SU-DHL-6 (cell line): ENCODE data around the gene GINS1.

Source experiments
- H2AFZ ChIP-seq: fragments of 200-600 bp; sonication (generic); 2 replicates; pipeline ENCODE4 v1.6.1; 2014; ENCODE audit warnings: low read depth, mild to moderate bottlenecking, moderate library complexity, mixed read lengths, antibody characterized with exemption, low read length; ENCODE audit not compliant: severe bottlenecking
- H3F3A ChIP-seq: fragments of 200-600 bp; shearing (Covaris generic); 2 replicates; pipeline ENCODE4 v1.6.0; 2016; ENCODE audit warnings: antibody characterized with exemption, mild to moderate bottlenecking; ENCODE audit not compliant: insufficient read depth
- H3K27ac ChIP-seq: fragments of 200-600 bp; sonication (generic); 2 replicates; pipeline ENCODE4 v1.5.1; 2016; ENCODE audit warnings: low read depth, mild to moderate bottlenecking, low read length, moderate library complexity, mixed read lengths
- H3K27me3 ChIP-seq: fragments of 200-600 bp; sonication (generic), shearing (Covaris generic); 2 replicates; pipeline ENCODE4 v1.6.0; 2014; ENCODE audit warnings: mild to moderate bottlenecking, low read length
- H3K36me3 ChIP-seq: fragments of 200-600 bp; sonication (generic); 2 replicates; pipeline ENCODE4 v1.6.1; 2014; ENCODE audit warnings: mild to moderate bottlenecking, low read length, mixed read lengths
- H3K4me2 ChIP-seq: fragments of 300-600, 200-600 bp; shearing (Covaris generic), sonication (generic); 2 replicates; pipeline ENCODE4 v1.6.0; 2014; ENCODE audit warnings: low read length, low read depth, mild to moderate bottlenecking; ENCODE audit not compliant: poor library complexity, severe bottlenecking
- H3K4me3 ChIP-seq: fragments of 200-600 bp; sonication (generic); 2 replicates; pipeline ENCODE4 v1.5.1; 2014; ENCODE audit warnings: antibody characterized with exemption, low read length, mild to moderate bottlenecking, mixed read lengths; ENCODE audit not compliant: insufficient read depth, poor library complexity, severe bottlenecking
- H3K79me2 ChIP-seq: fragments of 200-600 bp; sonication (generic); 2 replicates; pipeline ENCODE4 v1.6.1; 2014; ENCODE audit warnings: mild to moderate bottlenecking, low read length, moderate library complexity; ENCODE audit not compliant: insufficient read depth
- H3K9ac ChIP-seq: fragments of 200-600 bp; sonication (generic); 2 replicates; pipeline ENCODE4 v1.7.0; 2014; ENCODE audit warnings: mild to moderate bottlenecking, low read length
- H3K9me2 ChIP-seq: fragments of 200-600 bp; sonication (generic); replicated peaks from 2 replicates; pipeline ENCODE4 v1.6.1; 2014; ENCODE audit warnings: low read length; ENCODE audit not compliant: insufficient read depth
- H3K9me3 ChIP-seq: fragments of 200-600 bp; sonication (generic); 2 replicates; pipeline ENCODE4 v1.6.1; 2014; ENCODE audit warnings: low read length, mixed read lengths; ENCODE audit not compliant: insufficient read depth
- H4K20me1 ChIP-seq: fragments of 200-600 bp; sonication (generic); 2 replicates; pipeline ENCODE4 v1.6.1; 2014; ENCODE audit warnings: low read depth, mild to moderate bottlenecking, antibody characterized with exemption, low read length, moderate library complexity, mixed read lengths
- EZH2phosphoT487 ChIP-seq: fragments of 200-600 bp; sonication (generic), shearing (Covaris generic); conservative IDR thresholded peaks from 2 replicates; pipeline ENCODE4 v1.6.1; 2018; ENCODE audit warnings: mild to moderate bottlenecking, antibody characterized with exemption, low read length, moderate library complexity, mixed read lengths
- TF ChIP-seq, protein P1 (sequence below): fragments of 200-600 bp; sonication (generic); IDR thresholded peaks from one replicate; pipeline ENCODE4 v1.5.1; 2017; ENCODE audit warnings: antibody characterized with exemption, mild to moderate bottlenecking, low read length, moderate library complexity; ENCODE audit not compliant: insufficient read depth, poor library complexity, severe bottlenecking

GINS1 gene

GRCh38 chr20:25407311-25408169, at the start of gene GINS1:
GINS1 (plus strand) TSS chr20:25407673; CDS start chr20:25407821, 148 bp downstream.
- no peaks in the 10 kb centered on the region for H4K20me1 ChIP-seq
- H3K9me3 ChIP-seq = peaks cover 12% of the 10 kb centered on the region; the same call in 1 of the 2 replicates
- H3K27ac ChIP-seq = peak within 1 kb of the TSS; percentile 52
- peak within 1 kb of the TSS; percentile 95 for H2AFZ ChIP-seq
- H3K79me2 ChIP-seq = peaks cover 42% of the 10 kb centered on the region
- peak within 1 kb of the TSS; percentile 85 for H3K9ac ChIP-seq
- H3K4me2 ChIP-seq = peak within 1 kb of the TSS; percentile 80
- no peaks in the 10 kb centered on the region for H3K27me3 ChIP-seq
- no peaks in the 10 kb centered on the region for H3F3A ChIP-seq
- no peaks in the 10 kb centered on the region; the same call in 1 of the 2 replicates for H3K36me3 ChIP-seq
- no peaks in the 10 kb centered on the region for H3K9me2 ChIP-seq
- TF ChIP-seq EZH2phosphoT487 = no peak
- TF ChIP-seq, protein P1, sequence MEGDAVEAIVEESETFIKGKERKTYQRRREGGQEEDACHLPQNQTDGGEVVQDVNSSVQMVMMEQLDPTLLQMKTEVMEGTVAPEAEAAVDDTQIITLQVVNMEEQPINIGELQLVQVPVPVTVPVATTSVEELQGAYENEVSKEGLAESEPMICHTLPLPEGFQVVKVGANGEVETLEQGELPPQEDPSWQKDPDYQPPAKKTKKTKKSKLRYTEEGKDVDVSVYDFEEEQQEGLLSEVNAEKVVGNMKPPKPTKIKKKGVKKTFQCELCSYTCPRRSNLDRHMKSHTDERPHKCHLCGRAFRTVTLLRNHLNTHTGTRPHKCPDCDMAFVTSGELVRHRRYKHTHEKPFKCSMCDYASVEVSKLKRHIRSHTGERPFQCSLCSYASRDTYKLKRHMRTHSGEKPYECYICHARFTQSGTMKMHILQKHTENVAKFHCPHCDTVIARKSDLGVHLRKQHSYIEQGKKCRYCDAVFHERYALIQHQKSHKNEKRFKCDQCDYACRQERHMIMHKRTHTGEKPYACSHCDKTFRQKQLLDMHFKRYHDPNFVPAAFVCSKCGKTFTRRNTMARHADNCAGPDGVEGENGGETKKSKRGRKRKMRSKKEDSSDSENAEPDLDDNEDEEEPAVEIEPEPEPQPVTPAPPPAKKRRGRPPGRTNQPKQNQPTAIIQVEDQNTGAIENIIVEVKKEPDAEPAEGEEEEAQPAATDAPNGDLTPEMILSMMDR = no peak
- peak within 1 kb of the TSS; percentile 89 for H3K4me3 ChIP-seq

- H3K9me3 ChIP-seq = no peaks in the 10 kb centered on the region
- TF ChIP-seq, protein P1 = no peak
- TF ChIP-seq EZH2phosphoT487 = no peak
- H3K9ac ChIP-seq = no peak overlapping the region
- H3K4me3 ChIP-seq = no peak overlapping the region
- no peak overlapping the region for H3K27ac ChIP-seq
- H4K20me1 ChIP-seq = no peaks in the 10 kb centered on the region
- H3K36me3 ChIP-seq = no peaks in the 10 kb centered on the region
- no peaks in the 10 kb centered on the region for H3F3A ChIP-seq
- H3K4me2 ChIP-seq = no peak overlapping the region
- no peaks in the 10 kb centered on the region for H3K79me2 ChIP-seq
- H3K9me2 ChIP-seq = no peaks in the 10 kb centered on the region
- no peaks in the 10 kb centered on the region for H3K27me3 ChIP-seq
- no peak overlapping the region for H2AFZ ChIP-seq
Measured at GRCh38 chr20:25360631-25361286, 46.7 kb upstream of the GINS1 start.

DNA sequence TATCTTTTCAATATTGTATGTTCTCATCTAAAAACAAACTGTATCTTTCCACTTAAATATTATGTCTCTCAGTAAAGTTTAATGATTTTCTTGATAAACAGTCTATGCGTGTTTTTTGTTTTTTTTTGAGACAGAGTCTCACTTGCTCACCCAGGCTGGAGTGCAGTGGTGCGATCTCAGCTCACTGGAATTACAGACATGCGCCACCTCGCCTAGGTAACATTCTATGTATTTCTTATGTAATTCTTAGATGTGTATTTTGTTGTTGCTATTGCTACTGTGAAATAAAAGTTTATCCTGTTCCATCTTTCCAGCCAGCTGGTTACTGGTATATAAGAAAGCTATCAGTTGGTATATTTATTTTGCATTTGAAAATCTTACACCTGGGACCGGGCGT, 46.2 kb upstream of the GINS1 start:
- Histone ChIP-seq H3K27me3 (no peaks in the 10 kb centered on the region), H3K9ac (no peak overlapping the region), H3K9me3 (no peaks in the 10 kb centered on the region), H4K20me1 (no peaks in the 10 kb centered on the region), H3K27ac (no peak overlapping the region), H3F3A (no peaks in the 10 kb centered on the region), H2AFZ (no peak overlapping the region), H3K79me2 (no peaks in the 10 kb centered on the region), H3K36me3 (no peaks in the 10 kb centered on the region), H3K9me2 (no peaks in the 10 kb centered on the region), H3K4me3 (no peak overlapping the region), H3K4me2 (no peak overlapping the region)
- TF ChIP-seq EZH2phosphoT487 = no peak
- TF ChIP-seq, protein P1 = no peak
